Measurements from ENCODE around the gene CYGB.

GRCh38 chr17:76523084-76524037, 14.1 kb downstream of the CYGB start:
- TF ChIP-seq, protein P1, sequence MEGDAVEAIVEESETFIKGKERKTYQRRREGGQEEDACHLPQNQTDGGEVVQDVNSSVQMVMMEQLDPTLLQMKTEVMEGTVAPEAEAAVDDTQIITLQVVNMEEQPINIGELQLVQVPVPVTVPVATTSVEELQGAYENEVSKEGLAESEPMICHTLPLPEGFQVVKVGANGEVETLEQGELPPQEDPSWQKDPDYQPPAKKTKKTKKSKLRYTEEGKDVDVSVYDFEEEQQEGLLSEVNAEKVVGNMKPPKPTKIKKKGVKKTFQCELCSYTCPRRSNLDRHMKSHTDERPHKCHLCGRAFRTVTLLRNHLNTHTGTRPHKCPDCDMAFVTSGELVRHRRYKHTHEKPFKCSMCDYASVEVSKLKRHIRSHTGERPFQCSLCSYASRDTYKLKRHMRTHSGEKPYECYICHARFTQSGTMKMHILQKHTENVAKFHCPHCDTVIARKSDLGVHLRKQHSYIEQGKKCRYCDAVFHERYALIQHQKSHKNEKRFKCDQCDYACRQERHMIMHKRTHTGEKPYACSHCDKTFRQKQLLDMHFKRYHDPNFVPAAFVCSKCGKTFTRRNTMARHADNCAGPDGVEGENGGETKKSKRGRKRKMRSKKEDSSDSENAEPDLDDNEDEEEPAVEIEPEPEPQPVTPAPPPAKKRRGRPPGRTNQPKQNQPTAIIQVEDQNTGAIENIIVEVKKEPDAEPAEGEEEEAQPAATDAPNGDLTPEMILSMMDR (IDR thresholded peaks at IDR 0.05): peak; percentile 99
- TF ChIP-seq EP300 (IDR thresholded peaks at IDR 0.05): no peak
- peak in 1 of 3 donors; percentile 16 for TF ChIP-seq POLR2AphosphoS5 (IDR thresholded peaks at IDR 0.05)
- no peak for TF ChIP-seq POLR2A (IDR thresholded peaks at IDR 0.05)
